Measurements from ENCODE around the gene OPRM1.
A peak's percentile ranks its signal among the peaks of the same experiment; 100 is the strongest.
"Not testable (repeated sequence)": the region's sequence is repeated elsewhere in the genome, so short reads cannot be mapped to it uniquely, and the experiment has no call there.

OPRM1 gene

DNA sequence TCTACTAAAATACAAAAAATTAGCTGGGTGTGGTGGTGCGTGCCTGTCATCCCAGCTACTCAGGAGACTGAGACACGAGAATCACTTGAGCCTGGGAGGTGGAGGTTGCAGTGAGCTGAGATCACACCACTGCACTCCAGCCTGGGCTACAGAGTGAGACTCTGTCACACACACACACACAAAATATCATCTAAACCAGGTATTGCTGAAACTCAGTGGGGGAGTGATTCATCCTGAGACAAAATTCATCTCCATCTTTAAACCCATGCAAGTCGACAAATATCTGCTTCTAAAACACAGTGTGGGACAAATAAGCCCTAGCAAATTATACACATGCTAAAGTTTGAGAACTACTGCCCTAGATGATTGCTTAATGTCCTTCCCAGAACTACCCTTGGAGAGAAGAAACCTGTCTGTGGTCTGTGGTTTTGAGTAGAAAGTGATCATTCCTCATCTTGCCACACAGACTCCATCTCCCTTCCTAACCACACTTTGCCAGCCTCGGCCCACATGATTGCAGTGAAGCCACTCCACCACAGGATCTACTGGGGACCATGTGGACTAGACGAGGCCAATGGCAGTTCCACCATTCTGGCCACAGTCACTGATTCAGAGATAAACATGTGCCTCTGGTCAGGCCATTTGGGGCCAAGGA, 130.3 kb downstream of the OPRM1 start:
- H3K9me3 ChIP-seq, result no peaks in the 10 kb centered on the region
- no peaks in the 10 kb centered on the region for H3K4me1 ChIP-seq
- DNase-seq, result no peak
- H3K27me3 ChIP-seq, result no peaks in the 10 kb centered on the region
- no peaks in the 10 kb centered on the region for H3K36me3 ChIP-seq
- H3K4me3 ChIP-seq (ENCODE audit: low read depth, low read length), result no peak overlapping the region
- TF ChIP-seq, protein P1, sequence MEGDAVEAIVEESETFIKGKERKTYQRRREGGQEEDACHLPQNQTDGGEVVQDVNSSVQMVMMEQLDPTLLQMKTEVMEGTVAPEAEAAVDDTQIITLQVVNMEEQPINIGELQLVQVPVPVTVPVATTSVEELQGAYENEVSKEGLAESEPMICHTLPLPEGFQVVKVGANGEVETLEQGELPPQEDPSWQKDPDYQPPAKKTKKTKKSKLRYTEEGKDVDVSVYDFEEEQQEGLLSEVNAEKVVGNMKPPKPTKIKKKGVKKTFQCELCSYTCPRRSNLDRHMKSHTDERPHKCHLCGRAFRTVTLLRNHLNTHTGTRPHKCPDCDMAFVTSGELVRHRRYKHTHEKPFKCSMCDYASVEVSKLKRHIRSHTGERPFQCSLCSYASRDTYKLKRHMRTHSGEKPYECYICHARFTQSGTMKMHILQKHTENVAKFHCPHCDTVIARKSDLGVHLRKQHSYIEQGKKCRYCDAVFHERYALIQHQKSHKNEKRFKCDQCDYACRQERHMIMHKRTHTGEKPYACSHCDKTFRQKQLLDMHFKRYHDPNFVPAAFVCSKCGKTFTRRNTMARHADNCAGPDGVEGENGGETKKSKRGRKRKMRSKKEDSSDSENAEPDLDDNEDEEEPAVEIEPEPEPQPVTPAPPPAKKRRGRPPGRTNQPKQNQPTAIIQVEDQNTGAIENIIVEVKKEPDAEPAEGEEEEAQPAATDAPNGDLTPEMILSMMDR (IDR thresholded peaks at IDR 0.05; ENCODE audit: low read depth, low read length), result no peak

DNA sequence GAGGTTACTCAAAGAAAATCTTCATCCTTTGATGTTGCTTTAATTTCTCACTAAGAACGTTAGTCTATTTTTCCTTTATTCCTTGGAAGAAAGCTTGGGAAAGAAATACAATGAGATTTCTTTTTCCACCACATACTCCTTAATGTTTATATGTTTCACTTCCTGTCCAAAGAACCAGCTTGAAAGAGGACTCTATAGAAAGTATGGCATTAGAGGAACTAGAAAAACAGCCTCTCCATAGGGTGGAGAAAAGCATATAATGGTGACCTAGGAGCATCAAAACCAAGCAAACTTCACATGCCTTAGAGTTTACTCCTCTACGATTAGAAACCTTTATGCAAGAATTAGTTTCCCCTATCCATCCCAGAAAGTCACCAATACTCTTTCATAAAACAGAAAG, 131.1 kb downstream of the OPRM1 start:
- Histone ChIP-seq H3K9me3 (no peaks in the 10 kb centered on the region), H3K36me3 (no peaks in the 10 kb centered on the region), H3K27me3 (no peaks in the 10 kb centered on the region), H3K4me1 (no peaks in the 10 kb centered on the region), H3K4me3 (ENCODE audit: low read depth, low read length) (no peak overlapping the region)
- TF ChIP-seq, protein P1 (IDR thresholded peaks at IDR 0.05; ENCODE audit: low read depth, low read length), result no peak
- DNase-seq, result no peak

DNA sequence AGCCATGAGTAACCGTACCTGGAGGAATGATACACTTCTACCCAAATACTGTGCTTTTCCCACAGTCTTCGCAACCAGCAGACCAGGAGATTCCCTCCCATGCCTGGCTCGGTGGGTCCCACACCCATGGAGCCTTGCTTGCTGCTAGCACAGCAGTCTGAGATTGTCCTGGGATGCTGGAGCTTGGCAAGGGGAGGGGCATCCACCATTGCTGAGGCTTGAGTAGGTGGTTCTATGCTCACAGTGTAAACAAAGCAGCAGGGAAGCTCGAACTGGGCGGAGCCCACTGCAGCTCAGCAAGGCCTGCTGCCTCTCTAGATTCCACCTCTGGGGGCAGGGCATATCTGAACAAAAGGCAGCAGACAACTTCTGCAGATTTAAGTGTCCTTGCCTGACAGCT, 133.4 kb downstream of the OPRM1 start:
- not testable (repeated sequence) for H3K9me3 ChIP-seq; H3K4me3 ChIP-seq (ENCODE audit: low read depth, low read length); H3K27me3 ChIP-seq; H3K4me1 ChIP-seq; H3K36me3 ChIP-seq
- DNase-seq, result peak; percentile 33

DNA sequence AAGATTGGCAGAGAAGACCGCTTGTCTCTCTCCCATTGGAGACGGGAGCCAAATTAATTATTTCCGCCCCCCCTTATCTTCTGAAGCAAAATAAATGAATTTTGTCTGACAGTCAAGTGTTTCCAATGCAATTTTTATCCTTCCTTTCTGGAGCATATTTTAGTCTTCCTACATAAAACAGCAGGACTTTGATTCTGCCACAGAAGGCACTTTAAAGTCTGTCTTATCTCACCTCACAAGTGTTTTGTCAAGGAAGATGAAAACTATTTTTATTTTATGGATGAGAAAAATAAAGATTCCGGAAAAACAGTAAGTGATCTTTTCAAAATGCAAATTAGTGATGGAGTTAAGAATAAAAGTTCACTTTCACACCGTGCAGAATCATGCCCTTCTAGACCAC, 140.4 kb downstream of the OPRM1 start:
- DNase-seq, result no peak
- H3K36me3 ChIP-seq, result no peaks in the 10 kb centered on the region
- no peak overlapping the region for H3K4me3 ChIP-seq (ENCODE audit: low read depth, low read length)
- H3K27me3 ChIP-seq, result no peaks in the 10 kb centered on the region
- TF ChIP-seq, protein P1 (IDR thresholded peaks at IDR 0.05; ENCODE audit: low read depth, low read length), result no peak
- H3K9me3 ChIP-seq, result no peaks in the 10 kb centered on the region
- no peaks in the 10 kb centered on the region for H3K4me1 ChIP-seq

DNA sequence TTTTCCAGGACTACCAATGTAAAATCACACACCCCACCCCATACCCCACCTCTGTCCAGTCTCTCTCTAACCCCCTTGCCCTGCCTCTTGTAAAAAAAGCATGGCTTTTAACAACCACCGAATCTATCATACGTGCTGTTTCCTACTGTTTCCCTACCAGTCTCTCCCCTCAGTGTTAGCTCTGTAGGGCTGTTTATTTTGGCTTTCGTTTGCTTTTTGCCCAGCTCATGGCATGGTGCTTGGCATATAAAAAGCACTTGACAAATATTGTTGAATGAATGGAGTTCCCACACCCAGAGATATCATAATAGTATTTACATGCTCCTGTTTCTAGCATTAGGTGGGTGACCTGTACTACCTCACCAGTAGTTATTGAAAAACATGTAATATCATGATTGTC, 148.2 kb downstream of the OPRM1 start:
- Histone ChIP-seq H3K27me3 (no peaks in the 10 kb centered on the region), H3K36me3 (no peaks in the 10 kb centered on the region), H3K9me3 (no peaks in the 10 kb centered on the region), H3K4me3 (ENCODE audit: low read depth, low read length) (no peak overlapping the region), H3K4me1 (no peaks in the 10 kb centered on the region)
- DNase-seq, result no peak
- TF ChIP-seq, protein P1 (IDR thresholded peaks at IDR 0.05; ENCODE audit: low read depth, low read length), result no peak

DNA sequence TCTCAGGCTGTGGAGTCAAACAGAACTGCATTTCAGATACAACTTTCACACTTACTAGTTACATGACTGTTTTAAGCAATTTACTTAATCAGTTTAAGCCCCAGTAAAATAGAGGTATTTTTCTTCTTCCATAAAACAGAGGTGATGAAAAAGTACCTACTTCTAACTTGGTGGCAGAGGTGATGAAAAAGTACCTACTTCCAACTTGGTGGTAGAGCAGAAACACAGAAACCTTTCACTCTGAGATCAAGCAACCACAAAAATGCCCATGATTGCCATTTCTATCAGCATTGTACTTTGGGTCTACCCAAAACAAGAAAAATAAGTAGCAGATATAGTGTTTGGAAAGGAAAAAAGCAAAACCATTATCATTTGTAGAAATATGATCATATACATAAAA, 148.7 kb downstream of the OPRM1 start:
- no peak overlapping the region for H3K4me3 ChIP-seq (ENCODE audit: low read depth, low read length)
- H3K4me1 ChIP-seq, result no peaks in the 10 kb centered on the region
- H3K27me3 ChIP-seq, result no peaks in the 10 kb centered on the region
- H3K9me3 ChIP-seq, result no peaks in the 10 kb centered on the region
- TF ChIP-seq, protein P1 (IDR thresholded peaks at IDR 0.05; ENCODE audit: low read depth, low read length), result no peak
- DNase-seq, result no peak
- H3K36me3 ChIP-seq, result no peaks in the 10 kb centered on the region
